Loucy (cell line): ENCODE measurements around the gene TRIM41.

Experiments
- EZH2phosphoT487 ChIP-seq: fragments of 200-600 bp; IDR thresholded peaks from 2 replicates; pipeline ENCODE4 v1.6.1; 2018; ENCODE audit warnings: antibody characterized with exemption, mild to moderate bottlenecking, moderate library complexity, borderline replicate concordance
- TF ChIP-seq, protein P1 (sequence below): fragments of 200-600 bp; sonication (generic); conservative IDR thresholded peaks from 2 replicates; pipeline ENCODE4 v1.5.1; 2014; ENCODE audit warnings: mild to moderate bottlenecking, antibody characterized with exemption, low read length

DNA sequence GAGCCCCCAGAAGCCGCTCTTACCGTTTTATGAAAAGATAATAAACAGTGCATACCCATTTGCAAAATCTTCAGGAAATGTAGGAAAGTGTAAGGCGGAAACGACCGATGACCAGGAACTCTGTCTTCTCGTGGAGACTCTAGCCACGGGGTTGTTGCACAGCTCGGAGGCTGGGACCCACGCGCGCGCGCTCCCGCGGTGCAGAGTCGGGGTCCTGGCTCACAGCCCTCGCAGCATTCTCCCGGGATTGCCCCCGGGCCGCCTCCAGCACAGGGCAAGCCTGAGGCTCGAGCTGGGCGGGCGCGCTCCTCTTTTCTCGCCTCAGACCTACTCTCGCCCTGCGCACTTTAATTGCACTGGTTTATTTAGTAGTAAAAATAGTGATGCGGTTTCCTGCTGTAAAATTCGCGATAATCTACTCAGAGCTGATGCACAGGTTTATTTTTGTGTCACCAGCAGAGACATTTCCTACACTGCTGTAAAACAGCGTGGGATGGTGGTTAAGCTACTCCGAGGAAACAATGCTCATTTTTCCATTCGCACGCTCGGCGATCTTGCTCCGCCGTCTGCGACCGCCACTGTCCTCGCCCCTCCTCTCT lies 33.6 kb upstream of the TRIM41 start:
- TF ChIP-seq, protein P1, sequence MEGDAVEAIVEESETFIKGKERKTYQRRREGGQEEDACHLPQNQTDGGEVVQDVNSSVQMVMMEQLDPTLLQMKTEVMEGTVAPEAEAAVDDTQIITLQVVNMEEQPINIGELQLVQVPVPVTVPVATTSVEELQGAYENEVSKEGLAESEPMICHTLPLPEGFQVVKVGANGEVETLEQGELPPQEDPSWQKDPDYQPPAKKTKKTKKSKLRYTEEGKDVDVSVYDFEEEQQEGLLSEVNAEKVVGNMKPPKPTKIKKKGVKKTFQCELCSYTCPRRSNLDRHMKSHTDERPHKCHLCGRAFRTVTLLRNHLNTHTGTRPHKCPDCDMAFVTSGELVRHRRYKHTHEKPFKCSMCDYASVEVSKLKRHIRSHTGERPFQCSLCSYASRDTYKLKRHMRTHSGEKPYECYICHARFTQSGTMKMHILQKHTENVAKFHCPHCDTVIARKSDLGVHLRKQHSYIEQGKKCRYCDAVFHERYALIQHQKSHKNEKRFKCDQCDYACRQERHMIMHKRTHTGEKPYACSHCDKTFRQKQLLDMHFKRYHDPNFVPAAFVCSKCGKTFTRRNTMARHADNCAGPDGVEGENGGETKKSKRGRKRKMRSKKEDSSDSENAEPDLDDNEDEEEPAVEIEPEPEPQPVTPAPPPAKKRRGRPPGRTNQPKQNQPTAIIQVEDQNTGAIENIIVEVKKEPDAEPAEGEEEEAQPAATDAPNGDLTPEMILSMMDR = no peak
- TF ChIP-seq EZH2phosphoT487 = no peak
